SK-N-SH (cell line): ENCODE results near the gene PDE4A. TPM values are rescaled to one million over a fixed set of nuclear protein-coding genes. Genes with fewer than 3 reads are reported as not detected.

Source experiments
- CTCF ChIA-PET: fragments of 300-600, 350-600 bp; formaldehyde crosslinking; extraction: SDS; loops from one replicate; lab custom pipeline; 2021; lab: Yijun Ruan, JAX
- POLR2A ChIA-PET: fragments of 350-600 bp; sonication (Branson Sonifier 250); formaldehyde crosslinking; extraction: SDS; loops from one replicate; lab custom pipeline; 2020; ENCODE audit warnings: antibody characterized with exemption, inconsistent platforms; lab: Yijun Ruan, JAX
- DNase-seq: peaks from one replicate; pipeline ENCODE4 v3.0.0; 2012
- H2AFZ ChIP-seq: fragments of 200-600 bp; sonication (generic); 2 replicates; pipeline ENCODE4 v1.8.1; 2016; ENCODE audit warnings: antibody characterized with exemption, mild to moderate bottlenecking, low read depth
- H3F3A ChIP-seq: fragments of 200-600 bp; sonication (generic); replicated peaks from 2 replicates; pipeline ENCODE3; 2016; ENCODE audit warnings: antibody characterized with exemption, mild to moderate bottlenecking; ENCODE audit not compliant: insufficient read depth
- H3K27ac ChIP-seq, 2 experiments: fragments of 200-500 bp in 1 of 2; fragments of 200-600 bp in 1 of 2; sonication (Bioruptor generic) in 1 of 2; sonication (generic), shearing (Covaris generic) in 1 of 2; 2 replicates each; pipeline versions ENCODE4 v1.5.1 to v1.6.1; 2014 to 2016; ENCODE audit warnings: low read depth in 2 of 2, inconsistent platforms in 1 of 2, low read length in 1 of 2, mild to moderate bottlenecking in 1 of 2, mixed read lengths in 1 of 2
- H3K27me3 ChIP-seq: fragments of 200-600 bp; sonication (generic), shearing (Covaris generic); 2 replicates; pipeline ENCODE4 v1.6.1; 2016; ENCODE audit warnings: mixed run types; ENCODE audit not compliant: insufficient read depth
- H3K36me3 ChIP-seq, 2 experiments: fragments of 200-500 bp in 1 of 2; fragments of 200-600 bp in 1 of 2; sonication (Bioruptor generic) in 1 of 2; sonication (generic) in 1 of 2; replicated peaks in 1 of 2; 2 replicates each; pipeline versions ENCODE3 to v1.5.1; 2014 to 2016; ENCODE audit warnings: low read length in 1 of 2, mild to moderate bottlenecking in 1 of 2; ENCODE audit not compliant: insufficient read depth in 2 of 2, control insufficient read depth in 1 of 2
- H3K4me1 ChIP-seq, 2 experiments: fragments of 200-500 bp in 1 of 2; fragments of 200-600 bp in 1 of 2; sonication (Bioruptor generic) in 1 of 2; sonication (generic), shearing (Covaris generic) in 1 of 2; 2 replicates each; pipeline versions ENCODE4 v1.5.1 to v1.6.1; 2014 to 2016; ENCODE audit warnings: low read depth in 1 of 2, low read length in 1 of 2, mixed run types in 1 of 2; ENCODE audit not compliant: insufficient read depth in 2 of 2, control insufficient read depth in 1 of 2
- H3K4me2 ChIP-seq: fragments of 200-600 bp; sonication (generic), shearing (Covaris generic); 2 replicates; pipeline ENCODE4 v1.6.1; 2017; ENCODE audit warnings: mixed run types
- H3K4me3 ChIP-seq, 2 experiments: fragments of 200-500 bp in 1 of 2; fragments of 200-600 bp in 1 of 2; sonication (Bioruptor generic) in 1 of 2; sonication (generic), shearing (Covaris generic) in 1 of 2; 2 replicates each; pipeline versions ENCODE4 v1.5.1 to v1.8.1; 2014 to 2016; ENCODE audit warnings: low read depth in 2 of 2, inconsistent platforms in 1 of 2, low read length in 1 of 2, mild to moderate bottlenecking in 1 of 2, mixed read lengths in 1 of 2, moderate library complexity in 1 of 2
- H3K79me2 ChIP-seq: fragments of 200-600 bp; sonication (generic); 2 replicates; pipeline ENCODE4 v1.8.1; 2017; ENCODE audit warnings: mild to moderate bottlenecking; ENCODE audit not compliant: insufficient read depth
- H3K9ac ChIP-seq: fragments of 200-600 bp; sonication (generic); 2 replicates; pipeline ENCODE4 v1.6.1; 2017; ENCODE audit warnings: mixed run types
- H3K9me2 ChIP-seq: fragments of 200-600 bp; sonication (generic); 2 replicates; pipeline ENCODE4 v1.6.1; 2017; ENCODE audit warnings: mixed run types
- H3K9me3 ChIP-seq: fragments of 200-600 bp; sonication (generic); 2 replicates; pipeline ENCODE4 v1.6.1; 2017; ENCODE audit warnings: mixed run types, mild to moderate bottlenecking, moderate library complexity
- H4K20me1 ChIP-seq: fragments of 200-600 bp; sonication (generic); 2 replicates; pipeline ENCODE4 v1.6.1; 2017; ENCODE audit warnings: mild to moderate bottlenecking, mixed run types; ENCODE audit not compliant: insufficient read depth
- CHD2 ChIP-seq: fragments of 150-350 bp; IDR thresholded peaks from 2 replicates; pipeline ENCODE4 v1.6.1; 2018; ENCODE audit warnings: low read length; ENCODE audit not compliant: partially characterized antibody
- ELF1 ChIP-seq: IDR thresholded peaks from 2 replicates; pipeline ENCODE4 v1.4.0; 2012
- EZH2phosphoT487 ChIP-seq: fragments of 200-600 bp; sonication (generic); IDR thresholded peaks from 2 replicates; pipeline ENCODE4 v1.6.1; 2017; ENCODE audit warnings: low read depth, mixed run types, mild to moderate bottlenecking, antibody characterized with exemption, moderate library complexity, borderline replicate concordance
- FOSL2 ChIP-seq: IDR thresholded peaks from 2 replicates; pipeline ENCODE4 v1.4.0; 2012; ENCODE audit warnings: low read depth, mild to moderate bottlenecking, moderate library complexity, borderline replicate concordance
- FOXM1 ChIP-seq: IDR thresholded peaks from 2 replicates; pipeline ENCODE4 v1.4.0; 2012; ENCODE audit warnings: low read depth, mild to moderate bottlenecking
- GABPA ChIP-seq: IDR thresholded peaks from 2 replicates; pipeline ENCODE4 v1.4.0; 2012; ENCODE audit warnings: low read depth, mild to moderate bottlenecking
- JUND ChIP-seq: IDR thresholded peaks from 2 replicates; pipeline ENCODE4 v1.4.0; 2012
- MEF2A ChIP-seq: IDR thresholded peaks from 2 replicates; pipeline ENCODE4 v1.4.0; 2012; ENCODE audit warnings: low read depth, borderline replicate concordance
- MXI1 ChIP-seq: IDR thresholded peaks from 2 replicates; pipeline ENCODE4 v1.6.1; 2012; ENCODE audit warnings: mild to moderate bottlenecking, low read depth, low read length, improper control_type of control experiment
- NFIC ChIP-seq: IDR thresholded peaks from 2 replicates; pipeline ENCODE4 v1.4.0; 2012; ENCODE audit warnings: borderline replicate concordance
- RAD21 ChIP-seq: IDR thresholded peaks from 2 replicates; pipeline ENCODE4 v1.6.1; 2012; ENCODE audit warnings: mild to moderate bottlenecking, low read length
- RFX5 ChIP-seq: IDR thresholded peaks from 2 replicates; pipeline ENCODE4 v1.6.1; 2012; ENCODE audit warnings: mild to moderate bottlenecking, improper control_type of control experiment, low read length
- TAF1 ChIP-seq: IDR thresholded peaks from 2 replicates; pipeline ENCODE4 v1.6.1; 2012; ENCODE audit warnings: low read depth, mild to moderate bottlenecking, low read length, moderate library complexity, borderline replicate concordance
- TCF12 ChIP-seq: IDR thresholded peaks from 2 replicates; pipeline ENCODE4 v1.4.0; 2012
- YY1 ChIP-seq: IDR thresholded peaks from 2 replicates; pipeline ENCODE4 v1.4.0; 2012; ENCODE audit warnings: low read depth, mild to moderate bottlenecking
- WGBS: methylation state at CpG from one replicate; pipeline ENCODE4 v1.1.6; 2017; ENCODE audit warnings: low lambda C conversion rate; 5-methylcytosine and 5-hydroxymethylcytosine counted together
- polyA plus RNA-seq, 3 experiments: library from polyadenylated mRNA; depleted of rRNA; stranded (reverse); fragments of >200 nt; gene quantifications; 2 replicates each; pipeline ENCODE4 v1.2.3, GENCODE V29; 2012
- TF ChIP-seq, protein P1 (sequence below): fragments of 150-350 bp; IDR thresholded peaks from 2 replicates; pipeline ENCODE4 v1.6.1; 2016; ENCODE audit warnings: mild to moderate bottlenecking, low read depth, low read length
- TF ChIP-seq, protein P2 (sequence below): IDR thresholded peaks from 2 replicates; pipeline ENCODE4; 2012
- TF ChIP-seq, protein P3 (sequence below): IDR thresholded peaks from 2 replicates; pipeline ENCODE4 v1.4.0; 2012; ENCODE audit warnings: low read depth, borderline replicate concordance
- TF ChIP-seq, protein P4 (sequence below): IDR thresholded peaks from 2 replicates; pipeline ENCODE4 v1.4.0; 2012; ENCODE audit warnings: low read depth

PDE4A gene
- polyA plus RNA-seq, 1 of the 3 experiments (the other 2 are of a cell fraction) = 2.9 TPM

DNA sequence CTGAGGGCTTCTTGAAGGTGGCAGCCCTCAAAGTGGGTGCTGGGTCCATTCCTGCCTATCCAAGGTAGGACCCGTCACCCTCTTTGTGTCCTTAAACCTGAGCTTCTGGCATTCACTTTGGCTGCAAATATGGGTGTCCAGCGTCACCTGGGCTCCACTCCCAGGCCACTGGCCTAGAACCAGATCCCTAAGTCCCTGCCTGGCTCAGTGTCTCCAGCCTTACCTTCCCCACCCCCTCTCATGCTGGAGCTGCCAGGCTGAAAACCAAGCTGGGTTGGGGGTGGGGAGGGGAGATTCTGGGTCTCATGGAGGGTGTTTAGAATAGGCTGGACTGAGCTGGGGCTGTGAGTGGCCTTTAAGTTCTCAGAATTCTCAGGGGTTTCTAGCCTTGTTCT, 12.4 kb downstream of the PDE4A start:
- H3K9me3 ChIP-seq = no peaks in the 10 kb centered on the region
- H3K79me2 ChIP-seq = no peaks in the 10 kb centered on the region; the same call in 1 of the 2 replicates
- H2AFZ ChIP-seq = no peak overlapping the region
- H3K4me1 ChIP-seq = peaks cover 5 to 7% of the 10 kb centered on the region in 2 experiments; a peak in 2 of 4 replicates
- H3F3A ChIP-seq = peaks cover 16% of the 10 kb centered on the region
- peak overlapping the region; percentile 84 for H3K4me2 ChIP-seq
- DNase-seq = no peak
- ChIA-PET CTCF (interaction anchor here (6.1 to 10.1 kb wide), 2 partner anchors 16 to 28 kb away, joined by 33 to 127 read pairs; partner anchors contain the start of genes CDC37 and PDE4A), POLR2A (no interaction called here)
- H4K20me1 ChIP-seq = no peaks in the 10 kb centered on the region
- H3K27ac ChIP-seq = no peak overlapping the region
- TF ChIP-seq ELF1 = no peak
- no peak for TF ChIP-seq FOSL2
- H3K27me3 ChIP-seq = no peaks in the 10 kb centered on the region
- 0 out of 4 replicates have a peak overlapping the region, but pooled peaks of 1 of the 2 experiments have one; percentile 33 for H3K4me3 ChIP-seq
- H3K9me2 ChIP-seq = no peaks in the 10 kb centered on the region
- no peak overlapping the region for H3K9ac ChIP-seq
- 100% methylated on average over 1 of the region's 2 CpGs for WGBS
- no peaks in the 10 kb centered on the region for H3K36me3 ChIP-seq

DNA sequence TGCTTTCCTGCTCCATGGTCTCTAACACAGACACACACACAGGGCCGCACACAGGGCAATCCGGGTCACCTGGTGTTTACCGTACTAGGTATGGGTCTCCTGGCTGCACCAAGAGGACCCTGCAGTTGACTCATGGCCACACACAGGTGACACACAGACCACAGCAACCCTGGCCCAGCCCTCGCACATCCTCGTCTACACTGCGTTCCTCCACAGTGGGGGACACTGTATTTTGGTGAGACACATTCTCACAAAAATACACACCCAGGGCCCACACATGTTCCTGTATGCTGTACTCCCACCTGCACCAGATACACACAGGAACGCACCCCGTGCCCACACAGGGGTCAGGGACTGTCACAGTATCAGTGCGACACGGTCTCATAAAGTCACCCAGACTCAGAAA, 12.8 kb downstream of the PDE4A start:
- no peak for DNase-seq
- Histone ChIP-seq H3K9ac (no peak overlapping the region), H2AFZ (no peak overlapping the region), H3K4me3 (no peak overlapping the region), H3K36me3 (no peaks in the 10 kb centered on the region), H3F3A (peaks cover 16% of the 10 kb centered on the region), H3K27ac (no peak overlapping the region), H3K9me2 (no peaks in the 10 kb centered on the region), H4K20me1 (no peaks in the 10 kb centered on the region), H3K9me3 (no peaks in the 10 kb centered on the region), H3K4me2 (no peak overlapping the region), H3K4me1 (peaks cover 5 to 7% of the 10 kb centered on the region in 2 experiments; a peak in 2 of 4 replicates), H3K27me3 (no peaks in the 10 kb centered on the region), H3K79me2 (no peaks in the 10 kb centered on the region; the same call in 1 of the 2 replicates)
- ChIA-PET CTCF (interaction anchor here (6.1 to 10.1 kb wide), 2 partner anchors 16 to 28 kb away, joined by 33 to 127 read pairs; partner anchors contain the start of genes CDC37 and PDE4A), POLR2A (no interaction called here)
- WGBS = 85% methylated on average over 5 of the region's 10 CpGs
- TF ChIP-seq, protein P1, sequence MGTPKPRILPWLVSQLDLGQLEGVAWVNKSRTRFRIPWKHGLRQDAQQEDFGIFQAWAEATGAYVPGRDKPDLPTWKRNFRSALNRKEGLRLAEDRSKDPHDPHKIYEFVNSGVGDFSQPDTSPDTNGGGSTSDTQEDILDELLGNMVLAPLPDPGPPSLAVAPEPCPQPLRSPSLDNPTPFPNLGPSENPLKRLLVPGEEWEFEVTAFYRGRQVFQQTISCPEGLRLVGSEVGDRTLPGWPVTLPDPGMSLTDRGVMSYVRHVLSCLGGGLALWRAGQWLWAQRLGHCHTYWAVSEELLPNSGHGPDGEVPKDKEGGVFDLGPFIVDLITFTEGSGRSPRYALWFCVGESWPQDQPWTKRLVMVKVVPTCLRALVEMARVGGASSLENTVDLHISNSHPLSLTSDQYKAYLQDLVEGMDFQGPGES = no peak
- TF ChIP-seq, protein P2, sequence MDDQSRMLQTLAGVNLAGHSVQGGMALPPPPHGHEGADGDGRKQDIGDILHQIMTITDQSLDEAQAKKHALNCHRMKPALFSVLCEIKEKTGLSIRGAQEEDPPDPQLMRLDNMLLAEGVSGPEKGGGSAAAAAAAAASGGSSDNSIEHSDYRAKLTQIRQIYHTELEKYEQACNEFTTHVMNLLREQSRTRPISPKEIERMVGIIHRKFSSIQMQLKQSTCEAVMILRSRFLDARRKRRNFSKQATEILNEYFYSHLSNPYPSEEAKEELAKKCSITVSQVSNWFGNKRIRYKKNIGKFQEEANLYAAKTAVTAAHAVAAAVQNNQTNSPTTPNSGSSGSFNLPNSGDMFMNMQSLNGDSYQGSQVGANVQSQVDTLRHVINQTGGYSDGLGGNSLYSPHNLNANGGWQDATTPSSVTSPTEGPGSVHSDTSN = no peak
- TF ChIP-seq JUND = no peak
- no peak for TF ChIP-seq MXI1
- TF ChIP-seq RAD21 = no peak
- TF ChIP-seq TAF1 = no peak
- TF ChIP-seq, protein P3, sequence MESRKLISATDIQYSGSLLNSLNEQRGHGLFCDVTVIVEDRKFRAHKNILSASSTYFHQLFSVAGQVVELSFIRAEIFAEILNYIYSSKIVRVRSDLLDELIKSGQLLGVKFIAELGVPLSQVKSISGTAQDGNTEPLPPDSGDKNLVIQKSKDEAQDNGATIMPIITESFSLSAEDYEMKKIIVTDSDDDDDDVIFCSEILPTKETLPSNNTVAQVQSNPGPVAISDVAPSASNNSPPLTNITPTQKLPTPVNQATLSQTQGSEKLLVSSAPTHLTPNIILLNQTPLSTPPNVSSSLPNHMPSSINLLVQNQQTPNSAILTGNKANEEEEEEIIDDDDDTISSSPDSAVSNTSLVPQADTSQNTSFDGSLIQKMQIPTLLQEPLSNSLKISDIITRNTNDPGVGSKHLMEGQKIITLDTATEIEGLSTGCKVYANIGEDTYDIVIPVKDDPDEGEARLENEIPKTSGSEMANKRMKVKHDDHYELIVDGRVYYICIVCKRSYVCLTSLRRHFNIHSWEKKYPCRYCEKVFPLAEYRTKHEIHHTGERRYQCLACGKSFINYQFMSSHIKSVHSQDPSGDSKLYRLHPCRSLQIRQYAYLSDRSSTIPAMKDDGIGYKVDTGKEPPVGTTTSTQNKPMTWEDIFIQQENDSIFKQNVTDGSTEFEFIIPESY = no peak
- TF ChIP-seq, protein P4, sequence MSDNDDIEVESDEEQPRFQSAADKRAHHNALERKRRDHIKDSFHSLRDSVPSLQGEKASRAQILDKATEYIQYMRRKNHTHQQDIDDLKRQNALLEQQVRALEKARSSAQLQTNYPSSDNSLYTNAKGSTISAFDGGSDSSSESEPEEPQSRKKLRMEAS = no peak
- TF ChIP-seq FOXM1 = no peak
- no peak for TF ChIP-seq TCF12
- TF ChIP-seq EZH2phosphoT487 = no peak
- TF ChIP-seq GABPA = no peak
- TF ChIP-seq CHD2 = no peak
- TF ChIP-seq NFIC = no peak
- TF ChIP-seq RFX5 = no peak
- no peak for TF ChIP-seq YY1
- TF ChIP-seq MEF2A = no peak
- no peak for TF ChIP-seq FOSL2
